GM23248 (cell line): Measurements from ENCODE around the gene SLC9A5. TPM values are rescaled to one million over a fixed set of nuclear protein-coding genes. Genes with fewer than 3 reads are reported as not detected.
A peak's percentile ranks its signal among the peaks of the same experiment; 100 is the strongest.

Experiments used
- DNase-seq: peaks from one replicate; pipeline ENCODE4 v3.0.0-alpha.2; 2015
- H2AFZ ChIP-seq: fragments of 200-600 bp; sonication (generic); 2 replicates; pipeline ENCODE4 v1.6.1; 2016; ENCODE audit warnings: antibody characterized with exemption
- H3F3A ChIP-seq: fragments of 200-600 bp; sonication (generic); 2 replicates; pipeline ENCODE4 v1.6.1; 2016; ENCODE audit warnings: mild to moderate bottlenecking, antibody characterized with exemption, mixed run types; ENCODE audit not compliant: insufficient read depth
- H3K27ac ChIP-seq: fragments of 200-600 bp; sonication (generic); 2 replicates; pipeline ENCODE4 v1.5.1; 2016; ENCODE audit warnings: mild to moderate bottlenecking
- H3K27me3 ChIP-seq: fragments of 200-600 bp; sonication (generic); replicated peaks from 2 replicates; pipeline ENCODE4 v1.6.1; 2016; ENCODE audit warnings: mild to moderate bottlenecking; ENCODE audit not compliant: insufficient read depth
- H3K36me3 ChIP-seq: fragments of 200-600 bp; sonication (generic); 2 replicates; pipeline ENCODE4 v1.6.1; 2016; ENCODE audit warnings: low read depth, mild to moderate bottlenecking
- H3K4me1 ChIP-seq: fragments of 200-600 bp; sonication (generic); 2 replicates; pipeline ENCODE4 v1.6.1; 2016; ENCODE audit warnings: mild to moderate bottlenecking; ENCODE audit not compliant: insufficient read depth
- H3K4me2 ChIP-seq: fragments of 200-600 bp; sonication (generic); one replicate; pipeline ENCODE4 v1.6.1; 2016; ENCODE audit warnings: mild to moderate bottlenecking; ENCODE audit not compliant: unreplicated experiment
- H3K4me3 ChIP-seq: fragments of 200-600 bp; sonication (generic); 2 replicates; pipeline ENCODE4 v1.5.1; 2016; ENCODE audit warnings: mild to moderate bottlenecking
- H3K79me2 ChIP-seq: fragments of 200-600 bp; sonication (generic); 2 replicates; pipeline ENCODE4 v1.6.1; 2016; ENCODE audit warnings: mild to moderate bottlenecking; ENCODE audit not compliant: insufficient read depth
- H3K9ac ChIP-seq: fragments of 200-600 bp; sonication (generic); 2 replicates; pipeline ENCODE4 v1.6.1; 2016; ENCODE audit warnings: mild to moderate bottlenecking
- H3K9me2 ChIP-seq: fragments of 200-600 bp; sonication (generic); 2 replicates; pipeline ENCODE4 v1.6.1; 2016; ENCODE audit warnings: mixed run types, mild to moderate bottlenecking, moderate library complexity; ENCODE audit not compliant: insufficient read depth
- H3K9me3 ChIP-seq: fragments of 200-600 bp; sonication (generic); one replicate; pipeline ENCODE4 v1.6.1; 2017; ENCODE audit warnings: low read depth
- H4K20me1 ChIP-seq: fragments of 200-600 bp; sonication (generic); 2 replicates; pipeline ENCODE4 v1.6.0; 2016; ENCODE audit not compliant: insufficient read depth
- EZH2 ChIP-seq: fragments of 200-600 bp; sonication (generic); IDR thresholded peaks from 2 replicates; pipeline ENCODE4 v1.6.1; 2018; ENCODE audit warnings: antibody characterized with exemption, mild to moderate bottlenecking; ENCODE audit not compliant: insufficient read depth, poor library complexity, severe bottlenecking
- EZH2phosphoT487 ChIP-seq: fragments of 200-600 bp; sonication (generic); IDR thresholded peaks from 2 replicates; pipeline ENCODE4 v1.6.1; 2018; ENCODE audit warnings: antibody characterized with exemption, moderate library complexity, mild to moderate bottlenecking, low read depth; ENCODE audit not compliant: insufficient read depth
- WGBS, 2 experiments: methylation state at CpG; one replicate each; pipeline ENCODE4 v1.1.6; 2015 to 2017; ENCODE audit warnings: low lambda C conversion rate in 2 of 2, low coverage in 1 of 2; ENCODE audit errors: missing lambda C conversion rate in 2 of 2; 5-methylcytosine and 5-hydroxymethylcytosine counted together
- in situ Hi-C: fragments of 300-500 bp; cut with MboI; formaldehyde crosslinking; loops from 2 replicates; pipeline ENCODE4 v1.15.0; 2020
- polyA plus RNA-seq: library from polyadenylated mRNA; unstranded; fragments of >200 nt; fragmentation: Nextera tagmentation; extraction: Ambion mirVana; gene quantifications from 2 replicates; pipeline ENCODE4 v1.2.1, GENCODE V29; 2016
- total RNA-seq: library from RNA; depleted of rRNA; stranded (reverse); fragments of >200 nt; shearing (Covaris generic); gene quantifications from 2 replicates; pipeline ENCODE4 v1.2.3, GENCODE V29; 2014

The SLC9A5 gene
- total and polyA plus RNA-seq, 2 experiments from 2014 or later, result 2.2 to 2.5 TPM

DNA sequence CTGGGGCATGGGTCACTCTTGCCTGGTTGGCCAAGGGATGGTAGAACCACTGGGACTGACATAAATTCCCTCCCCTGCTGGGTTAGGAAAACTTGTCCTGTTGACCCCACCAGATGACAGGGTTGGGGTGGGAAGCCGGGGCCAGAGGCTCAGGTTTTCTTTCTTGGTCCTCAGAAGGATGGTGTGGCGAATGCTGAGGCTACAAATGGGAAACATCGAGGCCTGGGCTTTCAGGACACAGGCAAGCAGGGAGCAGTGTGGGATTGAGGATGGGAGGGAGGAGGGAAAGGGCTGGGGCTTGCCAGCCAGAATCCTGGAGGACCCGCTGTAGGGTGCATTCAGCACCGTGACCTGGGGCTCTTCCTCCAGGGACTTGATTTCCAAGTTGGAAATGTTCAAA lies 16.1 kb downstream of the SLC9A5 start:
- H3K27ac ChIP-seq, result no peak overlapping the region
- no peak overlapping the region for H2AFZ ChIP-seq
- H3K4me2 ChIP-seq, result no peak overlapping the region
- in situ Hi-C loops, result no loop called here
- H3K79me2 ChIP-seq, result no peaks in the 10 kb centered on the region
- H3K4me1 ChIP-seq, result peaks cover 21% of the 10 kb centered on the region
- H3F3A ChIP-seq, result peaks cover 11% of the 10 kb centered on the region
- H3K9me2 ChIP-seq, result no peaks in the 10 kb centered on the region
- no peak for DNase-seq
- WGBS, 2 experiments, result 96% methylated on average over 5 of the region's 5 CpGs
- no peaks in the 10 kb centered on the region for H3K36me3 ChIP-seq
- TF ChIP-seq EZH2 (no peak), EZH2phosphoT487 (no peak)
- no peaks in the 10 kb centered on the region for H3K27me3 ChIP-seq
- H3K9me3 ChIP-seq, result no peaks in the 10 kb centered on the region
- no peak overlapping the region for H3K4me3 ChIP-seq
- no peak overlapping the region for H3K9ac ChIP-seq
- no peaks in the 10 kb centered on the region for H4K20me1 ChIP-seq

DNA sequence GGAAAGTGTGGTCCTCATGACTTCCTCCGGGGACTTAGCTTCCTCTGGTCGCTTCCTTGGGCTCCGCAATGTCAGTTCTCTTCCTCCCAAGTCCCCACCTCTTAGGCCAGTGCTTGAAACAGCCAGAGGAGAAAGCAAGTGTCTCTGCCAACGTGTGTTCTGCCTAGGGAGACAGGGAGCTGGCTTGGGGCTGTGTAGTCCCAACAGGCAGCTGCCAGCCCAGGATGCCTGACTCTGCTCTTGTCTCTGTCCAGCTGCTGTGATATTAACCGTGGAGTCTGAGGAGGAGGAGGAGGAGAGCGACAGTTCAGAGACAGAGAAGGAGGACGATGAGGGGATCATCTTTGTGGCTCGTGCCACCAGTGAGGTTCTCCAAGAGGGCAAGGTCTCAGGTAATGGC lies 17.1 kb downstream of the SLC9A5 start:
- H3K9me3 ChIP-seq, result no peaks in the 10 kb centered on the region
- no peaks in the 10 kb centered on the region for H3K9me2 ChIP-seq
- no peaks in the 10 kb centered on the region for H3K36me3 ChIP-seq
- no peak for TF ChIP-seq EZH2
- TF ChIP-seq EZH2phosphoT487, result no peak
- peaks cover 25% of the 10 kb centered on the region for H3K4me1 ChIP-seq
- H3K27me3 ChIP-seq, result no peaks in the 10 kb centered on the region
- WGBS, 2 experiments, result 82 to 83% methylated on average over 8 of the region's 8 CpGs
- no peak overlapping the region for H2AFZ ChIP-seq
- H3K4me2 ChIP-seq, result no peak overlapping the region
- peaks cover 16% of the 10 kb centered on the region for H3F3A ChIP-seq
- no peak overlapping the region for H3K27ac ChIP-seq
- in situ Hi-C loops, result no loop called here
- H3K4me3 ChIP-seq, result no peak overlapping the region
- no peaks in the 10 kb centered on the region for H3K79me2 ChIP-seq
- H3K9ac ChIP-seq, result no peak overlapping the region
- DNase-seq, result no peak
- H4K20me1 ChIP-seq, result no peaks in the 10 kb centered on the region

DNA sequence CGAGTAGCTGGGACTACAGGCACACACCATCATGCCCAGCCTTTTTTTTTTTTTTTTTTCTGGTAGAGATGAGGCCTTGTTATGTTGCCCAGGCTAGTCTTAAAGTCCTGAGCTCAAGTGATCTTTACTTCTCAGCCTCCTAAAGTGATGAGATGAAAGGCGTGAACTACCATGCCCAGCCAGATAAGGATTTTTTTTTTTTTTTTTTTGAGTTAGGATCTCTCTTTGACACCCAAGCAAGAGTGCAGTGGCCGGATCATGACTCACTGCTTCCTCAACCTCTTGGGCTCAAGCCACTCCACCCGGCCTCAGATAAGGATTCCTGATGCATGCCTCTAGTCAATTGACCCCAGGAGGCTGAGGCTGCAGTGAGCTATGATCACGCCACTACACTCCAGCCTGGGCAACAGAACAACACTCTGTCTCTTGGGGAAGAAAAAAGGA lies 19.4 kb downstream of the SLC9A5 start:
- no peak for TF ChIP-seq EZH2
- TF ChIP-seq EZH2phosphoT487, result no peak
- peak overlapping the region; percentile 55 for H3K27ac ChIP-seq
- in situ Hi-C loops, result no loop called here
- H3K9me2 ChIP-seq, result no peaks in the 10 kb centered on the region
- no peaks in the 10 kb centered on the region for H3K36me3 ChIP-seq
- H3F3A ChIP-seq, result peaks cover 16% of the 10 kb centered on the region
- H3K9me3 ChIP-seq, result no peaks in the 10 kb centered on the region
- peak; percentile 93 for DNase-seq
- H3K4me2 ChIP-seq, result no peak overlapping the region
- no peak overlapping the region for H3K4me3 ChIP-seq
- no peaks in the 10 kb centered on the region for H3K27me3 ChIP-seq
- no peaks in the 10 kb centered on the region for H3K79me2 ChIP-seq
- H3K4me1 ChIP-seq, result peaks cover 25% of the 10 kb centered on the region
- H4K20me1 ChIP-seq, result no peaks in the 10 kb centered on the region
- 30 to 38% methylated on average over 4 to 5 of the region's 5 CpGs for WGBS, 2 experiments
- no peak overlapping the region for H3K9ac ChIP-seq
- no peak overlapping the region for H2AFZ ChIP-seq

DNA sequence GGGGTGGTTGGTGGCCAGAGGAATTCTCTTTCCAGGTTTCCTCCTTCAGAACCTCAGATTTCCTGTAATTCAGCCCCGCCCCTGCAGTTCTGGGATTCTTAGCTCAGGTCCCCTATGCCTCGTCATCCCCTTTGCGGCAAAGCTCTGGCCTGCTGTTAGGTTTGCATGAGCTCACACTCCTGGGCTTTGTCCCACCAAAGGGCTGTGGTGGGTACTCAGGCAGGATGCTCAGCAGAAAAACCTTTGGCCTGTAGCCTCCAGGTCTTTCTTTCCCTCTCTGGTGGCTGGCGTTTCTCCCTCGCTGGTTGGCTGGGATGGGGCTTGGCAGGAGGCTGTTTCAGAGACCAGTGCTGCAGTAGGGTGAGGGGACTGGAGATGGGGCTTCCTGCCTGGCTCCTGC lies 21.0 kb downstream of the SLC9A5 start:
- in situ Hi-C loops, result no loop called here
- Histone ChIP-seq H4K20me1 (no peaks in the 10 kb centered on the region), H3K9me2 (no peaks in the 10 kb centered on the region), H3K4me3 (no peak overlapping the region), H3K79me2 (no peaks in the 10 kb centered on the region), H3K9me3 (no peaks in the 10 kb centered on the region), H3K27ac (no peak overlapping the region; the same call in 1 of the 2 replicates), H3F3A (peaks cover 16% of the 10 kb centered on the region), H3K36me3 (no peaks in the 10 kb centered on the region), H3K9ac (no peak overlapping the region), H3K4me2 (no peak overlapping the region), H2AFZ (no peak overlapping the region), H3K4me1 (peaks cover 25% of the 10 kb centered on the region), H3K27me3 (no peaks in the 10 kb centered on the region)
- no peak for TF ChIP-seq EZH2
- TF ChIP-seq EZH2phosphoT487, result no peak
- DNase-seq, result peak; percentile 77
- WGBS, 2 experiments, result 70% methylated on average over 5 of the region's 5 CpGs

DNA sequence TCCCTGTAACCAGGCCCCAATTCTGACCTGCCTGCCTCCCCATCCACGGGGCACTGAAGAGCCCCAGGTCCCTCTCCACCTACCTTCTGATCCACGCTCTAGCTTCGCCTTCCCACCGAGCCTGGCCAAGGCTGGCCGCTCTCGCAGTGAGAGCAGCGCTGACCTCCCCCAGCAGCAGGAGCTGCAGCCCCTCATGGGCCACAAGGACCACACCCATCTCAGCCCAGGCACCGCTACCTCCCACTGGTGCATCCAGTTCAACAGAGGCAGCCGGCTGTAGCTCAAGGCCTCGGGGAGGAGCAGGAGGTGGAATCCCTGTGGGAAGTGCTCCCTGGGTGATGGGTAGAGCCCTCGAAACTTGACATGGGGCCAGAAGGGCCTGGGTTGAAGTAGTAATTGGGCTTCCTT lies 22.2 kb downstream of the SLC9A5 start:
- Histone ChIP-seq H2AFZ (no peak overlapping the region), H3K36me3 (no peaks in the 10 kb centered on the region; the same call in 1 of the 2 replicates), H3K4me1 (peaks cover 25% of the 10 kb centered on the region), H3F3A (peaks cover 16% of the 10 kb centered on the region), H3K27ac (no peak overlapping the region), H3K4me3 (no peak overlapping the region), H3K79me2 (0 out of 2 replicates have a peak, but pooled peaks cover 3% of the 10 kb centered on the region), H3K9me2 (no peaks in the 10 kb centered on the region), H3K9ac (no peak overlapping the region), H4K20me1 (no peaks in the 10 kb centered on the region), H3K9me3 (no peaks in the 10 kb centered on the region), H3K27me3 (no peaks in the 10 kb centered on the region), H3K4me2 (no peak overlapping the region)
- TF ChIP-seq EZH2, result no peak
- no peak for TF ChIP-seq EZH2phosphoT487
- 93 to 95% methylated on average over 11 of the region's 11 CpGs for WGBS, 2 experiments
- DNase-seq, result no peak
- in situ Hi-C loops, result no loop called here
